H9 (cell line): ENCODE results near the gene ATN1. TPM values are rescaled to one million over a fixed set of nuclear protein-coding genes. Genes with fewer than 3 reads are reported as not detected.
A peak's percentile ranks its signal among the peaks of the same experiment; 100 is the strongest.

Experiments used
- DNase-seq: peaks from one replicate; pipeline ENCODE4 v3.0.0-alpha.2; 2017
- H2AFZ ChIP-seq: one replicate; pipeline ENCODE4 v1.6.1; 2013; ENCODE audit warnings: mild to moderate bottlenecking, low read length, control low read depth, moderate library complexity
- H2AK5ac ChIP-seq: 2 replicates; pipeline ENCODE4 v1.6.1; 2013; ENCODE audit warnings: low read length, control low read depth, mixed read lengths; ENCODE audit not compliant: insufficient read length
- H2BK120ac ChIP-seq: one replicate; pipeline ENCODE4 v1.6.1; 2013; ENCODE audit warnings: low read depth, mild to moderate bottlenecking, low read length, control low read depth, inconsistent platforms; ENCODE audit not compliant: poor library complexity, severe bottlenecking
- H2BK12ac ChIP-seq: 2 replicates; pipeline ENCODE4 v1.6.1; 2013; ENCODE audit warnings: low read length, control low read depth, mixed read lengths, low read depth; ENCODE audit not compliant: insufficient read length
- H2BK15ac ChIP-seq: 2 replicates; pipeline ENCODE4 v1.6.1; 2013; ENCODE audit warnings: low read depth, low read length, control low read depth
- H2BK20ac ChIP-seq: one replicate; pipeline ENCODE4 v1.6.1; 2013; ENCODE audit warnings: low read depth, mild to moderate bottlenecking, low read length, control low read depth, inconsistent platforms; ENCODE audit not compliant: poor library complexity, severe bottlenecking
- H2BK5ac ChIP-seq: 2 replicates; pipeline ENCODE4 v1.6.1; 2013; ENCODE audit warnings: low read length, control low read depth, mixed read lengths; ENCODE audit not compliant: insufficient read length
- H3K14ac ChIP-seq: 2 replicates; pipeline ENCODE4 v1.6.1; 2013; ENCODE audit warnings: low read length, control low read depth; ENCODE audit not compliant: insufficient read depth
- H3K18ac ChIP-seq: 2 replicates; pipeline ENCODE4 v1.6.1; 2013; ENCODE audit warnings: low read depth, mild to moderate bottlenecking, mixed read lengths, low read length, control low read depth; ENCODE audit not compliant: insufficient read length
- H3K23ac ChIP-seq: 2 replicates; pipeline ENCODE4 v1.6.1; 2013; ENCODE audit warnings: low read length, control low read depth, mixed read lengths, low read depth; ENCODE audit not compliant: insufficient read length
- H3K23me2 ChIP-seq: 2 replicates; pipeline ENCODE4 v1.6.1; 2013; ENCODE audit warnings: low read depth, mild to moderate bottlenecking, mixed read lengths, low read length, control low read depth; ENCODE audit not compliant: insufficient read length, poor library complexity, severe bottlenecking
- H3K27ac ChIP-seq: 2 replicates; pipeline ENCODE4 v1.5.1; 2013; ENCODE audit warnings: low read length, control low read depth, mixed read lengths, low read depth; ENCODE audit not compliant: insufficient read length
- H3K27me3 ChIP-seq: 2 replicates; pipeline ENCODE4 v1.6.1; 2013; ENCODE audit warnings: low read length, control low read depth, inconsistent platforms; ENCODE audit not compliant: insufficient read depth
- H3K4ac ChIP-seq: 2 replicates; pipeline ENCODE4 v1.6.1; 2013; ENCODE audit warnings: low read depth, mild to moderate bottlenecking, control low read depth, inconsistent platforms, low read length, moderate library complexity
- H3K4me1 ChIP-seq: 2 replicates; pipeline ENCODE4 v1.6.1; 2013; ENCODE audit warnings: low read length, control low read depth, inconsistent platforms; ENCODE audit not compliant: insufficient read depth
- H3K4me2 ChIP-seq: 2 replicates; pipeline ENCODE4 v1.6.1; 2013; ENCODE audit warnings: low read length, control low read depth, mixed read lengths; ENCODE audit not compliant: insufficient read length, insufficient read depth
- H3K56ac ChIP-seq: 2 replicates; pipeline ENCODE4 v1.6.1; 2013; ENCODE audit warnings: low read depth, mild to moderate bottlenecking, mixed read lengths, low read length, control low read depth; ENCODE audit not compliant: insufficient read length
- H3K79me1 ChIP-seq: 2 replicates; pipeline ENCODE4 v1.6.1; 2013; ENCODE audit warnings: low read depth, mild to moderate bottlenecking, moderate library complexity, low read length, control low read depth, inconsistent platforms; ENCODE audit not compliant: insufficient read depth, poor library complexity, severe bottlenecking
- H3K79me2 ChIP-seq: 2 replicates; pipeline ENCODE4 v1.6.1; 2013; ENCODE audit warnings: low read length, control low read depth, inconsistent platforms; ENCODE audit not compliant: insufficient read depth
- H3K9ac ChIP-seq: 2 replicates; pipeline ENCODE4 v1.6.1; 2013; ENCODE audit warnings: low read length, control low read depth, mixed read lengths; ENCODE audit not compliant: insufficient read length; ENCODE audit errors: extremely low read depth
- H3K9me3 ChIP-seq: one replicate; pipeline ENCODE4 v1.6.1; 2013; ENCODE audit warnings: low read depth, low read length, inconsistent platforms; ENCODE audit not compliant: control insufficient read depth
- H3T11ph ChIP-seq: one replicate; pipeline ENCODE4 v1.6.1; 2013; ENCODE audit warnings: mild to moderate bottlenecking, low read length, control low read depth, inconsistent platforms
- H4K20me1 ChIP-seq: one replicate; pipeline ENCODE4 v1.6.1; 2013; ENCODE audit not compliant: control insufficient read depth, insufficient read length, insufficient read depth
- H4K5ac ChIP-seq: 2 replicates; pipeline ENCODE4 v1.6.1; 2013; ENCODE audit warnings: low read depth, mild to moderate bottlenecking, mixed read lengths, low read length, control low read depth; ENCODE audit not compliant: insufficient read length
- H4K8ac ChIP-seq: replicated peaks from 2 replicates; pipeline ENCODE4 v1.6.1; 2013; ENCODE audit warnings: low read length, control low read depth, mixed read lengths, low read depth; ENCODE audit not compliant: insufficient read length
- H4K91ac ChIP-seq: 2 replicates; pipeline ENCODE4 v1.6.1; 2013; ENCODE audit warnings: low read depth, mild to moderate bottlenecking, moderate library complexity, mixed read lengths, low read length, control low read depth; ENCODE audit not compliant: insufficient read length
- H3K27ac Mint-ChIP-seq, 3 experiments: 2 replicates in 2 of 3; 3 replicates in 1 of 3; pipeline ENCODE4 v1.8.0; 2020 to 2021; ENCODE audit warnings: mixed read lengths in 3 of 3, mild to moderate bottlenecking in 1 of 3, moderate library complexity in 1 of 3
- H3K27me3 Mint-ChIP-seq: 2 replicates; pipeline ENCODE4 v1.8.0; 2021; ENCODE audit warnings: low read depth, mild to moderate bottlenecking, moderate library complexity, mixed read lengths
- H3K36me3 Mint-ChIP-seq, 3 experiments: 2 replicates in 2 of 3; 3 replicates in 1 of 3; pipeline ENCODE4 v1.8.0; 2020 to 2021; ENCODE audit warnings: low read depth in 3 of 3, mixed read lengths in 3 of 3; ENCODE audit not compliant: insufficient read depth in 1 of 3
- H3K4me1 Mint-ChIP-seq, 2 experiments: 2 replicates each; pipeline ENCODE4 v1.8.0; 2020; ENCODE audit warnings: mixed read lengths in 2 of 2
- H3K4me3 Mint-ChIP-seq, 2 experiments: 2 replicates in 1 of 2; 3 replicates in 1 of 2; pipeline ENCODE4 v1.8.0; 2020 to 2021; ENCODE audit warnings: mild to moderate bottlenecking in 2 of 2, mixed read lengths in 2 of 2, moderate library complexity in 1 of 2
- H3K9me3 Mint-ChIP-seq, 2 experiments: 2 replicates in 1 of 2; 3 replicates in 1 of 2; pipeline ENCODE4 v1.8.0; 2020; ENCODE audit warnings: mild to moderate bottlenecking in 2 of 2, mixed read lengths in 2 of 2, moderate library complexity in 1 of 2
- CTCF ChIP-seq: fragments of 200-600 bp; sonication (generic); conservative IDR thresholded peaks from 3 replicates; pipeline ENCODE4 v1.8.0; 2021; ENCODE audit warnings: antibody characterized with exemption, mild to moderate bottlenecking
- WGBS: extraction: QIAGEN DNeasy Blood & Tissue Kit; methylation state at CpG from one replicate; pipeline ENCODE4 v1.1.7; 2013; ENCODE audit warnings: missing lambda C conversion rate, low lambda C conversion rate, mixed read lengths; ENCODE audit not compliant: insufficient read length; ENCODE audit errors: extremely low coverage; 5-methylcytosine and 5-hydroxymethylcytosine counted together
- total RNA-seq: library from RNA; stranded (reverse); gene quantifications from 2 replicates; pipeline ENCODE4 v1.2.1, GENCODE V29; 2021

Gene ATN1
- total RNA-seq, 1 experiment from 2014 or later: 103 TPM

DNA sequence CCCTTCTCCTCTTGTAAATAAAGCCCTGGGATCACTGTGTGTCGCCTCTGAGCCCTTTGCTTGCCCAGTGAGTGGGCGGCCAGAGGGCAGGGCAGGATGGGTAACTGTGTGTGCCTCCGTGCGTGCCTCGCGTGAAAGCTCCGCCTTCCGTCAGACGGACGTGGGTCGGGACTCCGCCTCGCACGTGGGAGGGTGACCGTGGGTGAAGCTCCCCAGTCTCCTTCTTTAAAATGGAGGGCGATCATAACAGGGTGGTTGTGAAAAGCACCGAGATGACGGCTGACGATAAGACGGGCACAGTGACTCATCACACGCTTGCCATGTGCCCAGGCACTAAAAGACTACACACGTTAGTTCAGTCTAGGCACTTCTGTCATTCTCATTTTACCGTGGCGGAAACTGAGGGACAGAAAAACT lies 33.5 kb downstream of the ATN1 start:
- peak overlapping the region; percentile 78 for H3K18ac ChIP-seq
- H3K4me1 ChIP-seq: peaks cover 6% of the 10 kb centered on the region; the same call in 1 of the 2 replicates
- Mint-ChIP-seq H3K36me3 (peaks cover 12 to 26% (median 13%) of the 10 kb centered on the region in 3 experiments; a peak in 6 of 7 replicates), H3K27ac (peak overlapping the region; percentile 98 to 99 (median 99); a peak in 4 of 7 replicates), H3K4me3 (peak overlapping the region; percentile 68 to 82), H3K9me3 (no peaks in the 10 kb centered on the region), H3K27me3 (no peaks in the 10 kb centered on the region; the same call in 1 of the 2 replicates), H3K4me1 (peaks cover 45 to 60% of the 10 kb centered on the region in 2 experiments)
- no peak overlapping the region for H2BK15ac ChIP-seq
- no peak overlapping the region for H2AFZ ChIP-seq
- H3K56ac ChIP-seq: no peak overlapping the region
- peak overlapping the region; percentile 38 for H3K14ac ChIP-seq
- no peaks in the 10 kb centered on the region for H3K27me3 ChIP-seq
- no peaks in the 10 kb centered on the region for H3K79me1 ChIP-seq
- no peak overlapping the region for H2BK12ac ChIP-seq
- H3K79me2 ChIP-seq: no peaks in the 10 kb centered on the region; the same call in 1 of the 2 replicates
- no peak for DNase-seq
- no CpG with 5 or more reads among the region's 24 CpGs for whole genome bisulfite sequencing
- no peak overlapping the region for H2BK5ac ChIP-seq
- peaks cover 17% of the 10 kb centered on the region for H3K23me2 ChIP-seq
- H4K5ac ChIP-seq: peak overlapping the region; percentile 85
- no peak overlapping the region for H2AK5ac ChIP-seq
- H2BK20ac ChIP-seq: no peak overlapping the region
- peak overlapping the region; percentile 72 for H3K4me2 ChIP-seq
- H3K23ac ChIP-seq: no peak overlapping the region
- H2BK120ac ChIP-seq: no peak overlapping the region
- H3K4ac ChIP-seq: no peak overlapping the region
- no peaks in the 10 kb centered on the region for H3K9me3 ChIP-seq
- peaks cover 2% of the 10 kb centered on the region for H4K20me1 ChIP-seq
- peak overlapping the region; percentile 70 for H3K27ac ChIP-seq
- H3K9ac ChIP-seq: peak overlapping the region; percentile 28
- TF ChIP-seq CTCF: no peak
- H3T11ph ChIP-seq: no peak overlapping the region
- no peak overlapping the region for H4K8ac ChIP-seq
- peak overlapping the region; percentile 11 for H4K91ac ChIP-seq
